Measurements from ENCODE around the gene RPS6KA5.

Gene RPS6KA5

DNA sequence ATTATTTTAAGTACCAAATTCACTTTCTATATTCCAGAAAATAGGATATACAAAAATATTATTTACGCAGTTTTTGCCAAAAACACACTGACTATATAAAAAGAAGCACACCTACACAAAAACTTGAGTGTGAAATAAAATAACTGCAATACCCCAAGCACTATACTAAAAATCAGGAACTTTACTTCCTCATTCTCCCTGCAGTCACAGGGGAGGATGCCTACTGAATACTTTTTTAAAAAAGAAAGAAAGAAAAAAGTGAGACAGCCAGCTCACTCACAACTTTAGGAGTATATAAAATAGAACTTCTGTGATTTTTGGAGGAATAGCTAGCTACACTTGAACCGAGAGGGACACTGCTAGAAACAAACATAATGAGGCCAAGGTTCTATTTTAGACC, 12.2 kb downstream of the RPS6KA5 start:
- Histone ChIP-seq H3K36me3 (ENCODE audit: insufficient read depth, low read length) (no peaks in the 10 kb centered on the region), H3K27me3 (ENCODE audit: insufficient read depth, low read length, poor library complexity) (no peaks in the 10 kb centered on the region), H3K9ac (ENCODE audit: low read depth, low read length) (no peak overlapping the region), H4K20me1 (ENCODE audit: insufficient read depth, low read length) (no peaks in the 10 kb centered on the region), H3K4me2 (ENCODE audit: insufficient read depth, low read length) (no peak overlapping the region), H2AFZ (ENCODE audit: low read depth, low read length) (no peak overlapping the region), H3K79me2 (ENCODE audit: insufficient read depth, low read length) (peaks cover 2% of the 10 kb centered on the region; the same call in 1 of the 2 replicates), H3K9me3 (ENCODE audit: insufficient read depth, low read length, severe bottlenecking) (no peaks in the 10 kb centered on the region), H3K4me3 (ENCODE audit: low read depth in 1 of 2, low read length in 2 of 2) (no peak overlapping the region), H3K4me1 (ENCODE audit: insufficient read depth, low read length) (no peaks in the 10 kb centered on the region), H3K27ac (ENCODE audit: low read length) (no peak overlapping the region)
- ATAC-seq (ENCODE audit: insufficient read depth, low read depth): no peak
- no peak for TF ChIP-seq EZH2 (IDR thresholded peaks at IDR 0.05; ENCODE audit: borderline replicate concordance, low read depth, low read length, severe bottlenecking)
- TF ChIP-seq, protein P1, sequence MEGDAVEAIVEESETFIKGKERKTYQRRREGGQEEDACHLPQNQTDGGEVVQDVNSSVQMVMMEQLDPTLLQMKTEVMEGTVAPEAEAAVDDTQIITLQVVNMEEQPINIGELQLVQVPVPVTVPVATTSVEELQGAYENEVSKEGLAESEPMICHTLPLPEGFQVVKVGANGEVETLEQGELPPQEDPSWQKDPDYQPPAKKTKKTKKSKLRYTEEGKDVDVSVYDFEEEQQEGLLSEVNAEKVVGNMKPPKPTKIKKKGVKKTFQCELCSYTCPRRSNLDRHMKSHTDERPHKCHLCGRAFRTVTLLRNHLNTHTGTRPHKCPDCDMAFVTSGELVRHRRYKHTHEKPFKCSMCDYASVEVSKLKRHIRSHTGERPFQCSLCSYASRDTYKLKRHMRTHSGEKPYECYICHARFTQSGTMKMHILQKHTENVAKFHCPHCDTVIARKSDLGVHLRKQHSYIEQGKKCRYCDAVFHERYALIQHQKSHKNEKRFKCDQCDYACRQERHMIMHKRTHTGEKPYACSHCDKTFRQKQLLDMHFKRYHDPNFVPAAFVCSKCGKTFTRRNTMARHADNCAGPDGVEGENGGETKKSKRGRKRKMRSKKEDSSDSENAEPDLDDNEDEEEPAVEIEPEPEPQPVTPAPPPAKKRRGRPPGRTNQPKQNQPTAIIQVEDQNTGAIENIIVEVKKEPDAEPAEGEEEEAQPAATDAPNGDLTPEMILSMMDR (IDR thresholded peaks at IDR 0.05; ENCODE audit: borderline replicate concordance, extremely low read depth, low read length, poor library complexity, severe bottlenecking): no peak
- no peak for DNase-seq

DNA sequence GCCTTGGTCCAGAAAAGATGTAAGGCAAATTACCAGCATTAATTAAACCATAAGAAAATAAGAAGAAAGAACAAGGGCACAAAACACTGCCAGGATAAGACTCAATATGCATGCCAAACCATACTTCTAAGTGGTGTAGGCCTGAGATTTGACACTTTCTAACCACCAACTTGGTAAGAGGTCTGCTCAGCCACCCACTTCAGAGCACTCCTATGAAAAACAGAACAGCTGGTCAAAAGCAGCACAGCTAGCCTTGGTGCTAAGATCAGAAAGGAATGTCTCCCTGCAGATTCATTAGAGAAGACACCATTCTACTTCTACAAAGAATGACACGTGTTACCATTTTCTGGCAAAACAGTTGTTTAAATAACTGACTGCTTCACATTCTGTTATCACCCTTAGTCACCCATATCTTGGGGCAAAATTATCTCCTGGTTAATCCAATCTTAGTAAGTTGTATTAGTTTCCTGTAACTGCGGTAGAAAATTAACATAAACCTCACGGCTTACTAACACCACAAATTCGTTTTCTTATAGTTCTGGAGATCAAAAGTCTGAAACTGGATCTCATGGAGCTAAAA, 13.2 kb downstream of the RPS6KA5 start:
- no peak for DNase-seq
- no peaks in the 10 kb centered on the region for H3K36me3 ChIP-seq (ENCODE audit: insufficient read depth, low read length)
- no peaks in the 10 kb centered on the region for H3K4me1 ChIP-seq (ENCODE audit: insufficient read depth, low read length)
- no peak overlapping the region for H3K27ac ChIP-seq (ENCODE audit: low read length)
- H3K27me3 ChIP-seq (ENCODE audit: insufficient read depth, low read length, poor library complexity): no peaks in the 10 kb centered on the region
- H3K79me2 ChIP-seq (ENCODE audit: insufficient read depth, low read length): peaks cover 2% of the 10 kb centered on the region; the same call in 1 of the 2 replicates
- H3K4me2 ChIP-seq (ENCODE audit: insufficient read depth, low read length): no peak overlapping the region
- H3K4me3 ChIP-seq (ENCODE audit: low read depth in 1 of 2, low read length in 2 of 2): no peak overlapping the region
- TF ChIP-seq, protein P1 (IDR thresholded peaks at IDR 0.05; ENCODE audit: borderline replicate concordance, extremely low read depth, low read length, poor library complexity, severe bottlenecking): no peak
- no peak for TF ChIP-seq EZH2 (IDR thresholded peaks at IDR 0.05; ENCODE audit: borderline replicate concordance, low read depth, low read length, severe bottlenecking)
- no peak overlapping the region for H2AFZ ChIP-seq (ENCODE audit: low read depth, low read length)
- H4K20me1 ChIP-seq (ENCODE audit: insufficient read depth, low read length): no peaks in the 10 kb centered on the region
- no peak overlapping the region for H3K9ac ChIP-seq (ENCODE audit: low read depth, low read length)
- no peaks in the 10 kb centered on the region for H3K9me3 ChIP-seq (ENCODE audit: insufficient read depth, low read length, severe bottlenecking)
- peak; percentile 62; the same call in 2 of the 3 replicates for ATAC-seq (ENCODE audit: insufficient read depth, low read depth)

DNA sequence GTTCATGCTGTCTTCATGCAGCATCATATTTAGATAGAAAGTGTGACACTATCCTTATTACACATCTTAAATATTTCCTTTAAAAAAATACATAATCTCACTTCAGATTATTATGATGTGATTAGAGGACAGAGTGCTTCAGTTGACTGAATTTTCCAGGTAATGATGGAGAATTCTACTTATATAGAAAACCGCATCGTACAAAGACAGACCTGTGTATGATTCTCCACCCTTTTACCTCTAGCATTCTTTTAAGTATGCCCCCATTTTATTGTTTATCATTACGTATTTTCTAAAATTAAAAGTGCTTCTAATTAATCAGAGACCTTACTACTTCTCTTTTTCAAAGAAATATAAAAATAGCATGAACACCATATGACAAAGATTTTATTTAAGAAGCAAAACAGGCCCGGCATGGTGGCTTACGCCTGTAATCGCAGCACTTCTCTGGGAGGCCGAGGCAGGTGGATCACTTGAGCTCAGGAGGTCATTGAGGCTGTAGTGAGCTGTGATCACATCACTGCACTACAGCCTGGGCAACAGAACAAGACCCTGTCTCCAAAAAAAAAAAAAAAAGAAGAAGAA, 13.9 kb downstream of the RPS6KA5 start:
- ATAC-seq (ENCODE audit: insufficient read depth, low read depth): no peak
- H3K27me3 ChIP-seq (ENCODE audit: insufficient read depth, low read length, poor library complexity): no peaks in the 10 kb centered on the region
- TF ChIP-seq, protein P1 (IDR thresholded peaks at IDR 0.05; ENCODE audit: borderline replicate concordance, extremely low read depth, low read length, poor library complexity, severe bottlenecking): no peak
- no peak for TF ChIP-seq EZH2 (IDR thresholded peaks at IDR 0.05; ENCODE audit: borderline replicate concordance, low read depth, low read length, severe bottlenecking)

More for the DNA sequence above, 13.9 kb downstream of the RPS6KA5 start:
- H3K4me1 ChIP-seq (ENCODE audit: insufficient read depth, low read length): no peaks in the 10 kb centered on the region
- H3K4me2 ChIP-seq (ENCODE audit: insufficient read depth, low read length): no peak overlapping the region
- no peaks in the 10 kb centered on the region for H3K36me3 ChIP-seq (ENCODE audit: insufficient read depth, low read length)
- no peak overlapping the region for H3K27ac ChIP-seq (ENCODE audit: low read length)
- DNase-seq: no peak
- no peak overlapping the region for H3K9ac ChIP-seq (ENCODE audit: low read depth, low read length)
- no peaks in the 10 kb centered on the region for H4K20me1 ChIP-seq (ENCODE audit: insufficient read depth, low read length)
- H2AFZ ChIP-seq (ENCODE audit: low read depth, low read length): no peak overlapping the region
- peaks cover 2% of the 10 kb centered on the region; the same call in 1 of the 2 replicates for H3K79me2 ChIP-seq (ENCODE audit: insufficient read depth, low read length)
- H3K9me3 ChIP-seq (ENCODE audit: insufficient read depth, low read length, severe bottlenecking): no peaks in the 10 kb centered on the region
- H3K4me3 ChIP-seq (ENCODE audit: low read depth in 1 of 2, low read length in 2 of 2): no peak overlapping the region
